GM19463 (cell line): ENCODE measurements around the gene GPC1.

Experiments used
- ATAC-seq: cut with Tn5 transposase; IDR thresholded peaks from one replicate; pipeline ENCODE4 v1.9.1; 2021; ENCODE audit warnings: mild to moderate bottlenecking, moderate library complexity; ENCODE audit not compliant: unreplicated experiment

The GPC1 gene

GRCh38 chr2:240412975-240413812 is 22.3 kb upstream of the GPC1 start:
- no peak for ATAC-seq

GRCh38 chr2:240413813-240414429 is 21.5 kb upstream of the GPC1 start:
- ATAC-seq: no peak

- ATAC-seq: no peak
Measured at GRCh38 chr2:240416821-240417220, 18.6 kb upstream of the GPC1 start.

- ATAC-seq: no peak
Measured at GRCh38 chr2:240418311-240418710, 17.2 kb upstream of the GPC1 start.

GRCh38 chr2:240419271-240419670 is 16.2 kb upstream of the GPC1 start:
- ATAC-seq: no peak

GRCh38 chr2:240419723-240420122 is 15.7 kb upstream of the GPC1 start:
- ATAC-seq: no peak

- ATAC-seq: no peak
Measured at GRCh38 chr2:240420206-240421104, 15.0 kb upstream of the GPC1 start.

- ATAC-seq: no peak
Measured at GRCh38 chr2:240421381-240421780, 14.1 kb upstream of the GPC1 start.

GRCh38 chr2:240422658-240423329 is 12.7 kb upstream of the GPC1 start:
- ATAC-seq: no peak

GRCh38 chr2:240423788-240424191 is 11.7 kb upstream of the GPC1 start:
- ATAC-seq: no peak

GRCh38 chr2:240424341-240425235 is 10.9 kb upstream of the GPC1 start:
- ATAC-seq: no peak

- ATAC-seq: no peak
Measured at GRCh38 chr2:240425236-240425615, 10.2 kb upstream of the GPC1 start.

GRCh38 chr2:240425697-240426096 is 9.8 kb upstream of the GPC1 start:
- ATAC-seq: no peak

GRCh38 chr2:240426845-240427721 is 8.4 kb upstream of the GPC1 start:
- ATAC-seq: no peak

GRCh38 chr2:240427729-240428128 is 7.7 kb upstream of the GPC1 start:
- no peak for ATAC-seq

- ATAC-seq: no peak
Measured at GRCh38 chr2:240428245-240428644, 7.2 kb upstream of the GPC1 start.

- ATAC-seq: no peak
Measured at GRCh38 chr2:240429341-240429871, 6.1 kb upstream of the GPC1 start.

GRCh38 chr2:240429872-240430491 is 5.5 kb upstream of the GPC1 start:
- ATAC-seq: no peak
